ENCODE results near the gene IDH2. TPM values are rescaled to one million over a fixed set of nuclear protein-coding genes. Genes with fewer than 3 reads are reported as not detected.
A peak's percentile ranks its signal among the peaks of the same experiment; 100 is the strongest.
"Not testable (repeated sequence)": the region's sequence is repeated elsewhere in the genome, so short reads cannot be mapped to it uniquely, and the experiment has no call there.

Gene IDH2
- total and polyA plus RNA-seq, 2 of the 13 experiments (the other 11 are each of a cell fraction or from before 2014, with no cell fraction given) = 121 to 145 TPM

DNA sequence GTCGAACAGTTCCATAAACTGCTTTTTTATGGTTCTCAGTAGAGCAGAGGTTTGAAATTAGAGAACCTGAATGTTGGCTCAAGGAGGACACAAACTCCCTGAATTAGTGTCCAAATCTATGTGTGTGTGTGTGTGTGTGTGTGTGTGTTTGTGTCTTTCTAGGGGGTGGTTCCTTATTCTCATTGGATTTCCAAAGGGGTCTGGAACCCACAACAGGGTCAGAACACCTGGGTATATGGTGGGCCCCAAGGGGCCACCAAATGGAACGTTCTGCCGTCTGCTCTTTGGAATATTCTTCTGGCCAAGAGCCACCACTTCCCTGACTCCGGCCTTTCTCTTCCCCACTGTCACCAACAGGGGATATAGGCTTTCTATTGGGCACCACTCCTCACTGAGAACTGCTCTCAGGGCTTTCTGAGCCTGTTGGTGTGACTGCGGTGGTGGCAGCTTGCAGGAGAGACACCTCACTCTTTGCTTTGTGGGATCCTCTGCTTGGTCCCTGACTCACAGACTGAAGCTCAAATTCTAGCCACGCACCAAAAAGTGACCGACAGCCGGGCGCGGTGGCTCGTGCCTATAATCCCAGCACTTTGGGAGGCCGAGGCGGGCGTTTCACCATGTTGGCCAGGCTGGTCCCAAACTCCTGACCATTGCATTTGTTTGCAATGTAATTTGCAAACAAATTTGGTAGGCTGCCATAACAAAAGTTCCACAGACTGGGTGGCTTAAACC is 47.5 kb upstream of the IDH2 start (continued):
- TF ChIP-seq, protein P1, sequence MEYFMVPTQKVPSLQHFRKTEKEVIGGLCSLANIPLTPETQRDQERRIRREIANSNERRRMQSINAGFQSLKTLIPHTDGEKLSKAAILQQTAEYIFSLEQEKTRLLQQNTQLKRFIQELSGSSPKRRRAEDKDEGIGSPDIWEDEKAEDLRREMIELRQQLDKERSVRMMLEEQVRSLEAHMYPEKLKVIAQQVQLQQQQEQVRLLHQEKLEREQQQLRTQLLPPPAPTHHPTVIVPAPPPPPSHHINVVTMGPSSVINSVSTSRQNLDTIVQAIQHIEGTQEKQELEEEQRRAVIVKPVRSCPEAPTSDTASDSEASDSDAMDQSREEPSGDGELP (IDR thresholded peaks at IDR 0.05; ENCODE audit: borderline replicate concordance, low read depth) = 0 out of 2 replicates have a peak, but pooled peaks have one; percentile 3
- TF ChIP-seq FOXJ3 (CRISPR knock-in tag; IDR thresholded peaks at IDR 0.05; ENCODE audit: borderline replicate concordance) (0 out of 2 replicates have a peak, but pooled peaks have one; percentile 29), SP2 (CRISPR knock-in tag; IDR thresholded peaks at IDR 0.05) (no peak), HOXA5 (CRISPR knock-in tag; IDR thresholded peaks at IDR 0.05) (0 out of 2 replicates have a peak, but pooled peaks have one; percentile 22), ZNF253 (CRISPR knock-in tag; IDR thresholded peaks at IDR 0.05; ENCODE audit: borderline replicate concordance) (no peak), ZSCAN30 (CRISPR knock-in tag; IDR thresholded peaks at IDR 0.05) (0 out of 2 replicates have a peak, but pooled peaks have one; percentile 37), YEATS4 (CRISPR knock-in tag; IDR thresholded peaks at IDR 0.05; ENCODE audit: borderline replicate concordance) (peak; percentile 35; the same call in 1 of the 2 replicates), ZNF264 (CRISPR knock-in tag; IDR thresholded peaks at IDR 0.05) (no peak)
- TF ChIP-seq, protein P2, sequence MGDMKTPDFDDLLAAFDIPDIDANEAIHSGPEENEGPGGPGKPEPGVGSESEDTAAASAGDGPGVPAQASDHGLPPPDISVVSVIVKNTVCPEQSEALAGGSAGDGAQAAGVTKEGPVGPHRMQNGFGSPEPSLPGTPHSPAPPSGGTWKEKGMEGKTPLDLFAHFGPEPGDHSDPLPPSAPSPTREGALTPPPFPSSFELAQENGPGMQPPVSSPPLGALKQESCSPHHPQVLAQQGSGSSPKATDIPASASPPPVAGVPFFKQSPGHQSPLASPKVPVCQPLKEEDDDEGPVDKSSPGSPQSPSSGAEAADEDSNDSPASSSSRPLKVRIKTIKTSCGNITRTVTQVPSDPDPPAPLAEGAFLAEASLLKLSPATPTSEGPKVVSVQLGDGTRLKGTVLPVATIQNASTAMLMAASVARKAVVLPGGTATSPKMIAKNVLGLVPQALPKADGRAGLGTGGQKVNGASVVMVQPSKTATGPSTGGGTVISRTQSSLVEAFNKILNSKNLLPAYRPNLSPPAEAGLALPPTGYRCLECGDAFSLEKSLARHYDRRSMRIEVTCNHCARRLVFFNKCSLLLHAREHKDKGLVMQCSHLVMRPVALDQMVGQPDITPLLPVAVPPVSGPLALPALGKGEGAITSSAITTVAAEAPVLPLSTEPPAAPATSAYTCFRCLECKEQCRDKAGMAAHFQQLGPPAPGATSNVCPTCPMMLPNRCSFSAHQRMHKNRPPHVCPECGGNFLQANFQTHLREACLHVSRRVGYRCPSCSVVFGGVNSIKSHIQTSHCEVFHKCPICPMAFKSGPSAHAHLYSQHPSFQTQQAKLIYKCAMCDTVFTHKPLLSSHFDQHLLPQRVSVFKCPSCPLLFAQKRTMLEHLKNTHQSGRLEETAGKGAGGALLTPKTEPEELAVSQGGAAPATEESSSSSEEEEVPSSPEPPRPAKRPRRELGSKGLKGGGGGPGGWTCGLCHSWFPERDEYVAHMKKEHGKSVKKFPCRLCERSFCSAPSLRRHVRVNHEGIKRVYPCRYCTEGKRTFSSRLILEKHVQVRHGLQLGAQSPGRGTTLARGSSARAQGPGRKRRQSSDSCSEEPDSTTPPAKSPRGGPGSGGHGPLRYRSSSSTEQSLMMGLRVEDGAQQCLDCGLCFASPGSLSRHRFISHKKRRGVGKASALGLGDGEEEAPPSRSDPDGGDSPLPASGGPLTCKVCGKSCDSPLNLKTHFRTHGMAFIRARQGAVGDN (CRISPR knock-in tag; IDR thresholded peaks at IDR 0.05) = peak; percentile 44
- TF ChIP-seq, protein P3, sequence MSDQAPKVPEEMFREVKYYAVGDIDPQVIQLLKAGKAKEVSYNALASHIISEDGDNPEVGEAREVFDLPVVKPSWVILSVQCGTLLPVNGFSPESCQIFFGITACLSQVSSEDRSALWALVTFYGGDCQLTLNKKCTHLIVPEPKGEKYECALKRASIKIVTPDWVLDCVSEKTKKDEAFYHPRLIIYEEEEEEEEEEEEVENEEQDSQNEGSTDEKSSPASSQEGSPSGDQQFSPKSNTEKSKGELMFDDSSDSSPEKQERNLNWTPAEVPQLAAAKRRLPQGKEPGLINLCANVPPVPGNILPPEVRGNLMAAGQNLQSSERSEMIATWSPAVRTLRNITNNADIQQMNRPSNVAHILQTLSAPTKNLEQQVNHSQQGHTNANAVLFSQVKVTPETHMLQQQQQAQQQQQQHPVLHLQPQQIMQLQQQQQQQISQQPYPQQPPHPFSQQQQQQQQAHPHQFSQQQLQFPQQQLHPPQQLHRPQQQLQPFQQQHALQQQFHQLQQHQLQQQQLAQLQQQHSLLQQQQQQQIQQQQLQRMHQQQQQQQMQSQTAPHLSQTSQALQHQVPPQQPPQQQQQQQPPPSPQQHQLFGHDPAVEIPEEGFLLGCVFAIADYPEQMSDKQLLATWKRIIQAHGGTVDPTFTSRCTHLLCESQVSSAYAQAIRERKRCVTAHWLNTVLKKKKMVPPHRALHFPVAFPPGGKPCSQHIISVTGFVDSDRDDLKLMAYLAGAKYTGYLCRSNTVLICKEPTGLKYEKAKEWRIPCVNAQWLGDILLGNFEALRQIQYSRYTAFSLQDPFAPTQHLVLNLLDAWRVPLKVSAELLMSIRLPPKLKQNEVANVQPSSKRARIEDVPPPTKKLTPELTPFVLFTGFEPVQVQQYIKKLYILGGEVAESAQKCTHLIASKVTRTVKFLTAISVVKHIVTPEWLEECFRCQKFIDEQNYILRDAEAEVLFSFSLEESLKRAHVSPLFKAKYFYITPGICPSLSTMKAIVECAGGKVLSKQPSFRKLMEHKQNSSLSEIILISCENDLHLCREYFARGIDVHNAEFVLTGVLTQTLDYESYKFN (CRISPR knock-in tag; conservative IDR thresholded peaks at IDR 0.05) = 0 out of 2 replicates have a peak, but pooled peaks have one; percentile 7
- TF ChIP-seq, protein P4, sequence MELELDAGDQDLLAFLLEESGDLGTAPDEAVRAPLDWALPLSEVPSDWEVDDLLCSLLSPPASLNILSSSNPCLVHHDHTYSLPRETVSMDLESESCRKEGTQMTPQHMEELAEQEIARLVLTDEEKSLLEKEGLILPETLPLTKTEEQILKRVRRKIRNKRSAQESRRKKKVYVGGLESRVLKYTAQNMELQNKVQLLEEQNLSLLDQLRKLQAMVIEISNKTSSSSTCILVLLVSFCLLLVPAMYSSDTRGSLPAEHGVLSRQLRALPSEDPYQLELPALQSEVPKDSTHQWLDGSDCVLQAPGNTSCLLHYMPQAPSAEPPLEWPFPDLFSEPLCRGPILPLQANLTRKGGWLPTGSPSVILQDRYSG (CRISPR knock-in tag; IDR thresholded peaks at IDR 0.05) = 0 out of 2 replicates have a peak, but pooled peaks have one; percentile 47

DNA sequence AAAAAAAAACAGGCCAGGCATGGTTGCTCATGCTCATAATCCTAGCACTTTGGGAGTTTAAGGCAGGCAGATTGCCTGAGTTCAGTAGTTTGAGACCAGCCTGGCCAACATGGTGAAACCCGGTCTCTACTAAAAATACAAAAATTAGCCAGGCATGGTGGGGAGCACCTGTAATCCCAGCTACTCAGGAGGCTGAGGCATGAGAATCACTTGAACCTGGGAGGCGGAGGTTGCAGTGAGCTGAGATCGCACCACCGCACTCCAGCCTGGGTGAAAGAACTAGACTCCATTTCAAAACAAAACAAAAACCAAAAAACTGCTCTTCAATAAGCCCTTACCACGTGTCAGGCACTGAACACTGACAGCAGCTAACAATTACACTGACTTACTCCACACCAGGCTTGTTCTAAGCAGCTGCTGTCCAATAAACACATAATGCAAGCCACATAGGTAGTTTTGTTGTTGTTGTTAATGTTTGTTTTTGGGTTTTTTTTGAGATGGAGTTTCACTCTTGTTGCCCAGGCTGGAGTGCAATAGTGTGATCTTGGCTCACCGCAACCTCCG is 44.0 kb upstream of the IDH2 start:
- H3K4me3 ChIP-seq (replicated peaks in 1 of 3; ENCODE audit: insufficient read depth in 1 of 3, low read depth in 2 of 3, low read length in 3 of 3); H4K20me1 ChIP-seq (ENCODE audit: insufficient read depth, low read length); intact Hi-C loops (cut with micrococcal nuclease; ENCODE audit: unreplicated experiment); FAIRE-seq; H3K27ac ChIP-seq (ENCODE audit: extremely low read length, insufficient read depth, low read length); BruUV-seq (replicated peaks); in situ Hi-C loops (cut with HindIII; ENCODE audit: extremely low pct_ligation_motif_present, low pct_unique_long_range_greater_than_20kb); CTCF ChIA-PET (ENCODE audit: low intra/inter-chr PET ratio, low total read pairs); H3K79me2 ChIP-seq (ENCODE audit: insufficient read depth, low read length); DNase-seq (ENCODE audit: low spot score); H3K4me2 ChIP-seq (ENCODE audit: low read depth, low read length); H3K36me3 ChIP-seq (replicated peaks in 1 of 2; ENCODE audit: control insufficient read depth in 1 of 2, insufficient read depth in 2 of 2, low read length in 2 of 2); H3K27me3 ChIP-seq (ENCODE audit: control insufficient read depth in 1 of 2, insufficient read depth in 2 of 2, low read length in 2 of 2); H2AFZ ChIP-seq (ENCODE audit: low read length); ATAC-seq; H3K9me3 ChIP-seq (ENCODE audit: low read length); H3K9ac ChIP-seq (ENCODE audit: insufficient read depth, low read depth, low read length): not testable (repeated sequence)
- H3K4me1 ChIP-seq (ENCODE audit: insufficient read depth, low read length) = peaks cover 69% of the 10 kb centered on the region
- POLR2A ChIA-PET = interaction anchor here (0.6 to 0.9 kb wide), 2 partner anchors 9 to 19 kb away, joined by 3 to 4 read pairs; no protein-coding TSS in a partner anchor
- 80% methylated on average over 7 of the region's 7 CpGs for WGBS (ENCODE audit: low lambda C conversion rate)
